Stomach (tissue), 9 donors: Measurements from ENCODE around the gene HAVCR1. TPM values are rescaled to one million over a fixed set of nuclear protein-coding genes. Genes with fewer than 3 reads are reported as not detected.
"Not testable (repeated sequence)": the region's sequence is repeated elsewhere in the genome, so short reads cannot be mapped to it uniquely, and the experiment has no call there.

Experiments
- DNase-seq, 2 donors: peaks; one replicate each; pipeline versions ENCODE4 v3.0.0 to v3.0.0-alpha.2; 2013 to 2019
- H3K27ac ChIP-seq, 5 donors: fragments of 200-600 bp in 4 of 5; sonication (generic) in 4 of 5; one replicate each; pipeline ENCODE4 v1.5.1; 2013 to 2019; ENCODE audit warnings: mild to moderate bottlenecking in 1 of 5, moderate library complexity in 1 of 5
- H3K27me3 ChIP-seq, 3 donors: fragments of 200-600 bp; sonication (generic); one replicate each; pipeline ENCODE4 v1.5.1; 2017 to 2019; ENCODE audit warnings: mixed run types in 1 of 3
- H3K36me3 ChIP-seq, 4 donors: fragments of 200-600 bp; sonication (generic); 1 replicate in 3 of 4; 2 replicates in 1 of 4; pipeline ENCODE4 v1.5.1; 2016 to 2019
- H3K4me1 ChIP-seq, 4 donors: fragments of 200-600 bp; sonication (generic); one replicate each; pipeline ENCODE4 v1.5.1; 2016 to 2019
- H3K4me3 ChIP-seq, 4 donors: fragments of 200-600 bp; sonication (generic) in 3 of 4; one replicate each; pipeline ENCODE4 v1.5.1; 2016 to 2019; ENCODE audit warnings: mild to moderate bottlenecking in 1 of 4
- H3K9me3 ChIP-seq, 4 donors: fragments of 200-600 bp; sonication (generic); one replicate each; pipeline ENCODE4 v1.5.1; 2016 to 2019
- EP300 ChIP-seq: sonication (generic); formaldehyde crosslinking; IDR thresholded peaks from one replicate; pipeline ENCODE4 v1.6.1; 2017; ENCODE audit warnings: antibody characterized with exemption
- POLR2A ChIP-seq, 4 donors: fragments of 450-650 bp; IDR thresholded peaks; one replicate each; pipeline ENCODE4 v1.6.1; 2016; ENCODE audit warnings: antibody characterized with exemption in 4 of 4, control low read depth in 2 of 4, mild to moderate bottlenecking in 1 of 4, moderate library complexity in 1 of 4
- POLR2AphosphoS5 ChIP-seq, 3 donors: sonication (generic); formaldehyde crosslinking; IDR thresholded peaks; one replicate each; pipeline ENCODE4 v1.6.1; 2016; ENCODE audit warnings: antibody characterized with exemption in 3 of 3
- WGBS, 5 donors: extraction: QIAGEN DNeasy Blood & Tissue Kit in 3 of 5; methylation state at CpG; one replicate each; pipeline versions ENCODE4 v1.1.5 to v1.1.7; 2013 to 2018; 5-methylcytosine and 5-hydroxymethylcytosine counted together
- intact Hi-C: fragments of 100-400 bp; cut with DNase I; formaldehyde crosslinking; loops from one replicate; pipeline ENCODE4 v1.15.1; 2023; ENCODE audit warnings: low total_unique reads
- polyA plus RNA-seq, 3 donors: library from polyadenylated mRNA; stranded (reverse); fragments of 200-250 nt; gene quantifications; one replicate each; pipeline ENCODE4 v1.2.3, GENCODE V29; 2013
- total RNA-seq, 5 donors: library from RNA; depleted of rRNA; stranded (reverse); fragments of >200 nt; gene quantifications; one replicate each; pipeline versions ENCODE4 v1.1.0 to v1.2.3, GENCODE V29; 2014 to 2016
- TF ChIP-seq, protein P1 (sequence below), 7 experiments: fragments of 450-650 bp in 4 of 7; fragments of 200-600 bp in 3 of 7; sonication (generic) in 3 of 7; IDR thresholded peaks; one replicate each; pipeline ENCODE4 v1.5.1; 2016 to 2019; ENCODE audit warnings: antibody characterized with exemption in 7 of 7, control low read depth in 2 of 7, mild to moderate bottlenecking in 1 of 7
- donor health status: healthy with polysubstance abuse.
- donor health status: Bipolar disorder and iron deficiency.
- donor health status: healthy.

HAVCR1 gene
- total and polyA plus RNA-seq, 8 donors = 2.0 TPM; not detected in 6

DNA sequence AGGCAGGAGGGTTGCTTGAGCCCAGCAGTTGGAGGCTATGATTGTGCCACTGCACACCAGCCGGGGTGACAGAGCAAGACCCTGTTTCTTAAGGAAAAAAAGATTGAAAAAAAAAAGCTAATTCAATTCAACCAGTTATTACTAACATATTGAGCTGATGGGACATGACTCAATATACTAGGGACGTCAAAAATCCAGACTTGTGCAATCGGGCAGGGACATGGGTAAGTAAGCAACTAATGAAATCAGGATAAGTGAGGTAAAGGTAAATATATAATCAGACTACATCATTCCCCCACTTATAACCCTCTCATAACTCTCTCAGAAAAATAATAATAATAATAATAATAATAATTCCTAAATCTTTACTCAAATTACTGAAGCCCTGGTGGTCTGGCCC lies 975 bp upstream of the HAVCR1 start:
- no peak for TF ChIP-seq POLR2AphosphoS5 (IDR thresholded peaks at IDR 0.05)
- TF ChIP-seq, protein P1, sequence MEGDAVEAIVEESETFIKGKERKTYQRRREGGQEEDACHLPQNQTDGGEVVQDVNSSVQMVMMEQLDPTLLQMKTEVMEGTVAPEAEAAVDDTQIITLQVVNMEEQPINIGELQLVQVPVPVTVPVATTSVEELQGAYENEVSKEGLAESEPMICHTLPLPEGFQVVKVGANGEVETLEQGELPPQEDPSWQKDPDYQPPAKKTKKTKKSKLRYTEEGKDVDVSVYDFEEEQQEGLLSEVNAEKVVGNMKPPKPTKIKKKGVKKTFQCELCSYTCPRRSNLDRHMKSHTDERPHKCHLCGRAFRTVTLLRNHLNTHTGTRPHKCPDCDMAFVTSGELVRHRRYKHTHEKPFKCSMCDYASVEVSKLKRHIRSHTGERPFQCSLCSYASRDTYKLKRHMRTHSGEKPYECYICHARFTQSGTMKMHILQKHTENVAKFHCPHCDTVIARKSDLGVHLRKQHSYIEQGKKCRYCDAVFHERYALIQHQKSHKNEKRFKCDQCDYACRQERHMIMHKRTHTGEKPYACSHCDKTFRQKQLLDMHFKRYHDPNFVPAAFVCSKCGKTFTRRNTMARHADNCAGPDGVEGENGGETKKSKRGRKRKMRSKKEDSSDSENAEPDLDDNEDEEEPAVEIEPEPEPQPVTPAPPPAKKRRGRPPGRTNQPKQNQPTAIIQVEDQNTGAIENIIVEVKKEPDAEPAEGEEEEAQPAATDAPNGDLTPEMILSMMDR (IDR thresholded peaks at IDR 0.05) = no peak
- TF ChIP-seq POLR2A (IDR thresholded peaks at IDR 0.05) = no peak
- TF ChIP-seq EP300 = no peak
- Histone ChIP-seq H3K27ac (no peak overlapping the region), H3K36me3 (no peaks in the 10 kb centered on the region), H3K4me3 (no peak overlapping the region), H3K27me3 (no peaks in the 10 kb centered on the region), H3K4me1 (peaks cover 0 to 9% (median 3%) of the 10 kb centered on the region in 4 donors), H3K9me3 (no peaks in the 10 kb centered on the region)
- no peak for DNase-seq
- intact Hi-C loops = no loop called here
- 82 to 92% (median 86%) methylated on average over 3 of the region's 3 CpGs for WGBS, 5 donors

DNA sequence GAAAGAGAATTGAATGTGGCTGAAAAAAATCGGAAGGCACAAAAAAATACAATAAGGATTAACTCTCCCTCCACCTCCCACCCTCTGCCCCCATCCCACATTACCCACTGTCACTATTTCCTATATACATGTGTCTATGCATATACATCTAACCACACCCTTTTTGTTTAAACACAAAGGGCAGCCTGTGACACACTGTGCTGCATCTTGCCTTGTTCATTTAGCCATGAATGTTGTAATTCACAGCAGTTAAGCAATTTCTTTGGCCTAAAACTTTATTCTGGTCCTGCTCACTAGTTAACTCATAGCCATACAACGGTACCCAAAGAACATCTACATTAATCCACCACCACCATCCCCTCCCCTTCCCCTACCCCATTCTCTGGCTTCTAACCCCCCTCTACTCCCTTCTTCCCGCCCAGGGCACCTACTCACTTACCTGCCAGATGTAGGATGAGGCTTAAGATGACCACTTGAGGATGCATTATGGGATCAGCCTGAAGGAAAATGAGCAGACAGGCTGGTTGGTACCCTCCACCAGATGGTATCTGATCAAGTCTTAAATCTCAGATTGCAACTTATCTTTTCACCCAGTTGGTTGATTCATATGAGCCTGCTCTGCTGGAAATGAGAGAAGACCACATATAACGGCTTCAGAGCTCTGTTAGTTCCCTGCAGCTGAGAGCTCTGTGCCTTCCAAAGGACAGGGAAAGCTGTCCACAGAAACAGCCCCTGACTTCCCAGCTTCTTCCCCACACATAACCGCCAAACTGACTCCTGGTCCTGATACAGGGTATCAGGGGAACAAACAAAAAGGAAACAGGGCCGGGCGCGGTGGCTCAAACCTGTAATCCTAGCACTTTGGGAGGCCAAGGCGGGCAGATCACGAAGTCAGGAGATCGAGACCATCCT lies 1.2 kb downstream of the HAVCR1 start:
- Histone ChIP-seq H3K27ac (no peak overlapping the region), H3K4me3 (no peak overlapping the region), H3K9me3 (no peaks in the 10 kb centered on the region), H3K4me1 (peaks cover 0 to 9% (median 0%) of the 10 kb centered on the region in 4 donors), H3K36me3 (no peaks in the 10 kb centered on the region), H3K27me3 (no peaks in the 10 kb centered on the region)
- TF ChIP-seq POLR2AphosphoS5 (IDR thresholded peaks at IDR 0.05) (no peak), POLR2A (IDR thresholded peaks at IDR 0.05) (no peak), EP300 (no peak)
- TF ChIP-seq, protein P1 (IDR thresholded peaks at IDR 0.05) = no peak
- WGBS, 5 donors = 79 to 85% (median 81%) methylated on average over 11 of the region's 11 CpGs
- intact Hi-C loops = no loop called here
- no peak for DNase-seq

DNA sequence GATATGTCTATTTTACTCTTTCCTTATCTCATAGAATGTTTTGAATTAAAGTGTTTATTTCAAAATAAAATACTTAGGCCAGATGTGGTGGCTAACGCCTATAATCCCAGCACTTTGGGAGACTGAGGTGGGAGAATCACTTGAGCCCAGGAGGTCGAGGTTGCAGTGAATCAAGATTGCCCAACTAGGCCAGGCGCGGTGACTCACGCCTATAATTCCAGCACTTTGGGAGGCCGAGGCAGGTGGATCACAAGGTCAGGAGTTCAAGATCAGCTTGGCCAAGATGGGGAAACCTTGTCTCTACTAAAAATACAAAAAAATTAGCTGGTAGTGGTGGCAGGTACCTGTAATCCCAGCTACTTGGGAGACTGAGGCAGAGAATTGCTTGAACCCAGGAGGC lies 2.1 kb downstream of the HAVCR1 start:
- H3K27me3 ChIP-seq, H3K27ac ChIP-seq, H3K36me3 ChIP-seq, H3K9me3 ChIP-seq, intact Hi-C loops, DNase-seq, H3K4me1 ChIP-seq, H3K4me3 ChIP-seq: not testable (repeated sequence)
- 79 to 91% (median 85%) methylated on average over 6 of the region's 6 CpGs for WGBS, 5 donors

DNA sequence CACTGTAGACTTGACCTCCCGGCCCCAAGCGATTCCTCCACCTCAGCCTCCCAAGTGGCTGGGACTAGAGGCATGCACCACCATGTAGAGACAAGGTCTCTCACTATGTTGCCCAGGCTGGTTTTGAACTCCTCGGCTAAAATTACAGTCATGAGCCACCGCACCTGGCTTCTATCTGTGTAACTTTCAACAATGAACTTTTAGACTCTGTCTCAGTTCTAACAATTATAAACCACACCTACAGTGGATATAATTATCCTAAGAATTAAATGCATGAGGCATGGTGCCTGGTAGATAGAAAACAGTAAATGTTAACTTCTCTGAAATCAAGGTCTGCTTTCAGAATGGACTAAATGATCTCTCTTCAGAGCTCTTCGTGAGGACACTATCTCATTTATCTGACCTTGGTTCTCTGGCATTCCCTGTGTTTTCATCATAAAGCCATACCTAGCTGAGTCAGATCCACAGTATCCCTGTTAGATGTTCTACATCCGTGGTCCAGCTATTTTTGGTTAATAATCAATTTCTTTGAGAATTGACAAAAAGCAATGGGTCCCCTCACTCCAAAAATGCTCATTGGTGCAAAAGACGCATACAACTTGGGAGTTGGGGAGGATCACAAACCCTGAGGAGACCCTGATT lies 7.2 kb downstream of the HAVCR1 start:
- Histone ChIP-seq H3K4me1 (no peaks in the 10 kb centered on the region), H3K27me3 (no peaks in the 10 kb centered on the region), H3K9me3 (no peaks in the 10 kb centered on the region), H3K27ac (no peak overlapping the region), H3K36me3 (no peaks in the 10 kb centered on the region), H3K4me3 (no peak overlapping the region)
- no peak for DNase-seq
- TF ChIP-seq POLR2AphosphoS5 (IDR thresholded peaks at IDR 0.05) (no peak), EP300 (no peak)
- 71 to 88% (median 76%) methylated on average over 7 of the region's 7 CpGs for WGBS, 5 donors
- intact Hi-C loops = no loop called here

DNA sequence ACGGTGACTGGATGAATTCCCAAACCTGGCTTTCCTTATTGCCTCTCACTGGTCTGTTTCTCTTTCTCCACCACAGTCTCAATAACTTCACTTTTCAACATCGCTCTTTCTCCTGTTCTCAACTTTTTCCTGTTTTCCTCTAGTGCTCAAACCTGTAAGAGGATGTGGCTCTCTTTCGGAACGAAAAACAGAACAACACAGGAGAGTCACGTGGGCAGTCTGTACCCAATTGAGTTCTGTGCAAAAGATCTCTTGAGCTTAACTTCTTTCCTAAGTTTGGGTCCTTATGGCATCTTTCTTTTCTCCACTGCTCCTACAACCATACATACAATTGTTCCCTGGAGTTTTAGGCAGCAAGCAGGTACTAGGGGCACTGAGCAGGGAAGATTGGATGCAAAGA lies 8.9 kb downstream of the HAVCR1 start:
- intact Hi-C loops = no loop called here
- no peak overlapping the region for H3K4me3 ChIP-seq

More for the DNA sequence above, 8.9 kb downstream of the HAVCR1 start:
- no peaks in the 10 kb centered on the region for H3K4me1 ChIP-seq
- no peak for DNase-seq
- H3K36me3 ChIP-seq = no peaks in the 10 kb centered on the region
- no peaks in the 10 kb centered on the region for H3K27me3 ChIP-seq
- WGBS, 5 donors = 76 to 84% (median 79%) methylated on average over 5 of the region's 5 CpGs
- H3K9me3 ChIP-seq = no peaks in the 10 kb centered on the region
- no peak overlapping the region for H3K27ac ChIP-seq
- TF ChIP-seq POLR2A (IDR thresholded peaks at IDR 0.05) (no peak), POLR2AphosphoS5 (IDR thresholded peaks at IDR 0.05) (no peak), EP300 (no peak)
- TF ChIP-seq, protein P1 (IDR thresholded peaks at IDR 0.05) = no peak
